Astrocyte of the hippocampus (primary cell): ENCODE measurements around the gene ADAMTS4.

Experiments
- DNase-seq: peaks from one replicate; pipeline ENCODE4 v3.0.0; 2011; ENCODE audit warnings: low read depth, low spot score

ADAMTS4 gene

GRCh38 chr1:161219078-161219892, 20.4 kb upstream of the ADAMTS4 start:
- DNase-seq, result no peak

- DNase-seq, result no peak
Measured at GRCh38 chr1:161218301-161219077, 19.6 kb upstream of the ADAMTS4 start.

GRCh38 chr1:161217831-161218230, 19.0 kb upstream of the ADAMTS4 start:
- DNase-seq, result no peak

GRCh38 chr1:161216945-161217712, 18.3 kb upstream of the ADAMTS4 start:
- peak; percentile 52 for DNase-seq

- no peak for DNase-seq
Measured at GRCh38 chr1:161215076-161215475, 16.2 kb upstream of the ADAMTS4 start, which contains the start of gene FCER1G. TSS of gene FCER1G (plus strand) at chr1:161215295. CDS start at chr1:161215322, 27 bp downstream.

GRCh38 chr1:161214369-161214768, 15.5 kb upstream of the ADAMTS4 start:
- no peak for DNase-seq

GRCh38 chr1:161209790-161210409, 11.0 kb upstream of the ADAMTS4 start:
- DNase-seq, result peak; percentile 85

GRCh38 chr1:161207173-161207572, 8.3 kb upstream of the ADAMTS4 start:
- DNase-seq, result no peak

- no peak for DNase-seq
Measured at GRCh38 chr1:161206411-161207140, 7.7 kb upstream of the ADAMTS4 start.

GRCh38 chr1:161201836-161202712, 3.2 kb upstream of the ADAMTS4 start, which contains the start of gene NDUFS2:
TSS of gene NDUFS2 (plus strand) at chr1:161202367. CDS start at chr1:161202386, 19 bp downstream.
- peak; percentile 99 for DNase-seq

GRCh38 chr1:161200992-161201835, 2.4 kb upstream of the ADAMTS4 start:
- DNase-seq, result no peak

- DNase-seq, result no peak
Measured at GRCh38 chr1:161200421-161200991, 1.7 kb upstream of the ADAMTS4 start.

- no peak for DNase-seq
Measured at GRCh38 chr1:161199506-161200139, 769 bp upstream of the ADAMTS4 start.

- peak; percentile 48 for DNase-seq
Measured at GRCh38 chr1:161198194-161198896, 509 bp downstream of the ADAMTS4 start.

- DNase-seq, result no peak
Measured at GRCh38 chr1:161197560-161198193, 1.2 kb downstream of the ADAMTS4 start.

- no peak for DNase-seq
Measured at GRCh38 chr1:161196521-161197451, 2.1 kb downstream of the ADAMTS4 start.
